Measurements from ENCODE around the gene CSNK1G3. TPM values are rescaled to one million over a fixed set of nuclear protein-coding genes. Genes with fewer than 3 reads are reported as not detected.

CSNK1G3 gene
- total RNA-seq, 1 experiment from 2014 or later, result 51.1 TPM

GRCh38 chr5:123500471-123500870, 11.5 kb upstream of the CSNK1G3 start:
- Histone ChIP-seq H3K4me3 (replicated peaks in 1 of 2; ENCODE audit: low read depth in 1 of 2, low read length in 2 of 2) (no peak overlapping the region), H3K27me3 (ENCODE audit: insufficient read depth, low read length) (no peaks in the 10 kb centered on the region), H3K9me2 (ENCODE audit: insufficient read depth) (no peaks in the 10 kb centered on the region), H3K36me3 (ENCODE audit: control insufficient read depth in 1 of 2, insufficient read depth in 2 of 2, low read length in 2 of 2) (no peaks in the 10 kb centered on the region), H4K20me1 (ENCODE audit: insufficient read depth) (no peaks in the 10 kb centered on the region), H3K4me1 (ENCODE audit: control insufficient read depth in 1 of 2, insufficient read depth in 2 of 2, low read length in 2 of 2) (no peaks in the 10 kb centered on the region), H3K79me2 (ENCODE audit: insufficient read depth, low read length) (no peaks in the 10 kb centered on the region), H2AFZ (ENCODE audit: low read depth, low read length, poor library complexity, severe bottlenecking) (no peak overlapping the region), H3K4me2 (ENCODE audit: low read length) (no peak overlapping the region), H3K9ac (ENCODE audit: low read length) (no peak overlapping the region), H3K27ac (ENCODE audit: low read depth, low read length) (no peak overlapping the region), H3K9me3 (ENCODE audit: control insufficient read depth in 1 of 2, insufficient read depth in 1 of 2, low read depth in 1 of 2, low read length in 2 of 2) (no peaks in the 10 kb centered on the region)
- BruUV-seq (replicated peaks), result no TSS peak
- POLR2A ChIA-PET, result interaction anchor here (0.8 kb wide), 1 partner anchor 12 kb away, joined by 3 read pairs; the partner anchor contains the start of gene CSNK1G3
- no peak for TF ChIP-seq RAD21 (IDR thresholded peaks at IDR 0.05; ENCODE audit: low read depth)
- no peak for TF ChIP-seq EGR1 (IDR thresholded peaks at IDR 0.05; ENCODE audit: low read depth)
- no peak for TF ChIP-seq REST (IDR thresholded peaks at IDR 0.05; ENCODE audit: low read depth)
- no peak for TF ChIP-seq EZH2 (IDR thresholded peaks at IDR 0.05)
- TF ChIP-seq SP1 (IDR thresholded peaks at IDR 0.05; ENCODE audit: low read depth), result no peak
- TF ChIP-seq CTCF (IDR thresholded peaks at IDR 0.05 in 2 of 3, conservative IDR thresholded peaks at IDR 0.05 in 1 of 3; ENCODE audit: borderline replicate concordance in 1 of 3, insufficient read depth in 1 of 3, low read depth in 2 of 3, low read length in 2 of 3), result no peak
- TF ChIP-seq POLR2A (IDR thresholded peaks at IDR 0.05; ENCODE audit: borderline replicate concordance, extremely low read depth, insufficient read depth, insufficient read length), result no peak
- no peak for TF ChIP-seq SRF (IDR thresholded peaks at IDR 0.05; ENCODE audit: low read depth)
- TF ChIP-seq YY1 (IDR thresholded peaks at IDR 0.05; ENCODE audit: extremely low read depth, insufficient replicate concordance, low read depth, low read length), result no peak
- RAD21 ChIA-PET (ENCODE audit: low non-redundant PET in 1 of 2, low total read pairs in 2 of 2, uncharacterized antibody in 2 of 2, unreplicated experiment in 2 of 2), result no interaction called here
- no peak for ATAC-seq
- DNase-seq (ENCODE audit: low read depth, low spot score), result no peak
- intact Hi-C loops (cut with micrococcal nuclease), result no loop called here
- CTCF ChIA-PET, result no interaction called here

All from HCT116 (cell line).